ENCODE results near the gene SOHLH1.

DNA sequence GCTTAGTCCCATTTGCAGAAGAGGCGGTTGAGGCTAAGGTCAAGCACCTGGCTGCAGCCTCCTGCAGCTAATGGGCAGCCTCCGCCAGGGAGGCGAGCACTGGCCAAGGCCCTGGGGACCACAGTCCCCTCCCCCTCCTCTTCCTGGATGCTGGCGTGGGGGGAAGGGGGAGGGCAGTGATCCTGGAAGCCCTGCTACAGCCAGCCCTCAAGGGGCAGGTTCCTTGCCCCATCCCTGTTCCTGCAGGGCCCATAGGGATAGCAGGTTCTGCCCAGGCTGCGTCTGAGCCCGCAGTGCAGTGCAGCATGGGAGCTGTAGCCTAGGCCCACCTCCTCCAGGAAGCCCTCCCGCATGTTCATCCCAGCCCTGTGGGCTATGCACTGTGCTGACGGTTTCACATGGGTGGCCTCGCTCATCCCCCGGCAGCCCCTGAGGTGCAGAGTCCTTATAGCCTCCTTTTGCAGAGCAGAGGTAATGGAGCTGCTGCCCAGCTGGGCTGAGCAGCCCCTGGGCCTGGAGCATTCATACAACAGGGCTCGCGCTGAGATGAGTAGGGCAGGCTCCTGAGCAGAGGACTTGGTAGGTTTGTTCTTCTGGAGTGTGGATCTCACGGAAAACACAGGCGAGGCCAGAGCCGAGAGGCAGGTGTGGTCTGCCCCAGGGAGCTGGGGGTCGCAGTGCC lies 38.7 kb upstream of the SOHLH1 start:
- TF ChIP-seq, protein P1, sequence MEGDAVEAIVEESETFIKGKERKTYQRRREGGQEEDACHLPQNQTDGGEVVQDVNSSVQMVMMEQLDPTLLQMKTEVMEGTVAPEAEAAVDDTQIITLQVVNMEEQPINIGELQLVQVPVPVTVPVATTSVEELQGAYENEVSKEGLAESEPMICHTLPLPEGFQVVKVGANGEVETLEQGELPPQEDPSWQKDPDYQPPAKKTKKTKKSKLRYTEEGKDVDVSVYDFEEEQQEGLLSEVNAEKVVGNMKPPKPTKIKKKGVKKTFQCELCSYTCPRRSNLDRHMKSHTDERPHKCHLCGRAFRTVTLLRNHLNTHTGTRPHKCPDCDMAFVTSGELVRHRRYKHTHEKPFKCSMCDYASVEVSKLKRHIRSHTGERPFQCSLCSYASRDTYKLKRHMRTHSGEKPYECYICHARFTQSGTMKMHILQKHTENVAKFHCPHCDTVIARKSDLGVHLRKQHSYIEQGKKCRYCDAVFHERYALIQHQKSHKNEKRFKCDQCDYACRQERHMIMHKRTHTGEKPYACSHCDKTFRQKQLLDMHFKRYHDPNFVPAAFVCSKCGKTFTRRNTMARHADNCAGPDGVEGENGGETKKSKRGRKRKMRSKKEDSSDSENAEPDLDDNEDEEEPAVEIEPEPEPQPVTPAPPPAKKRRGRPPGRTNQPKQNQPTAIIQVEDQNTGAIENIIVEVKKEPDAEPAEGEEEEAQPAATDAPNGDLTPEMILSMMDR (IDR thresholded peaks at IDR 0.05) = no peak
- no peak for TF ChIP-seq ZFX (IDR thresholded peaks at IDR 0.05; ENCODE audit: borderline replicate concordance)
